ENCODE results near the gene TENM4.

GRCh38 chr11:78699609-78700135 is 741.2 kb downstream of the TENM4 start:
- TF ChIP-seq YY1 (IDR thresholded peaks at IDR 0.05; ENCODE audit: low read depth) = no peak
- TF ChIP-seq TEAD4 (IDR thresholded peaks at IDR 0.05) = no peak
- no peak for TF ChIP-seq REST (IDR thresholded peaks at IDR 0.05; ENCODE audit: low read depth)
- TF ChIP-seq TAF1 (IDR thresholded peaks at IDR 0.05; ENCODE audit: low read depth) = no peak

All from Ishikawa (cell line).